GM21528 (cell line): ENCODE results near the gene NUP37.

ENCODE experiments used
- ATAC-seq: cut with Tn5 transposase; IDR thresholded peaks from one replicate; pipeline ENCODE4 v1.9.1; 2021; ENCODE audit warnings: mild to moderate bottlenecking, moderate library complexity; ENCODE audit not compliant: unreplicated experiment, low FRiP score

The NUP37 gene

DNA sequence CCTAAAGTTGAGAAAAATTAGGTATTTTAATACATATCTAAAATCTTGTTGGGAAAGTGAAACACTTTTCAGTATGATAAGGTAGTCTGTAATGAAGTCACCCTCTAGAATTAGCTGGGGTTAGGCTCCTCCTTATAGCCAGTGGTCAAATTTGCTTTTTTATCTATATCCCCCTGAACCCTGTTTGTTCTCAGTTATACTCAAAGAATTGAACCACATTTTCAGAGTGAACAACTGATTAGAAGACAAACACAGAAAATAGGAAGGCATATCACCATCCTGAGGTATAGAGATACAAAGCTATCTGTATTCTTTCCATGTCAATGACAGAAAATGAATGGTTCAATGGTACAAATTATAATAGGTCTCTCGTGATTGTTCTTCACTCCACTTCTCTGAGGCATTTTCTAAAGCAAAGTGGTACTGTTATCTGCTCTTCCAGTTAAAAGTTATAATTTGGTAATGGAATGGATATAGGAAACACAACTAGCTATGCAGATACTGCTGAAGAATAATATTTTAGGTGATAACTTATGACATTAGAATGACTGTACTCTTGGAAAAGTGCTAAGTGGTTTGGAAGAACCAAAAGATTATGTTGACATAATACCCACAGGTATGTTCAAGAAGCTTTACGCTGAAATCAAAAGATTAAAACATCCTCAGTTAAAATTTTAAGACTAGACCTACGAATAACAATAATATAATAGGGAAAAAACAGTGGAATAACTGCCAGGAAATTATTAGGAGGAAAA, 85.7 kb downstream of the NUP37 start:
- no peak for ATAC-seq

DNA sequence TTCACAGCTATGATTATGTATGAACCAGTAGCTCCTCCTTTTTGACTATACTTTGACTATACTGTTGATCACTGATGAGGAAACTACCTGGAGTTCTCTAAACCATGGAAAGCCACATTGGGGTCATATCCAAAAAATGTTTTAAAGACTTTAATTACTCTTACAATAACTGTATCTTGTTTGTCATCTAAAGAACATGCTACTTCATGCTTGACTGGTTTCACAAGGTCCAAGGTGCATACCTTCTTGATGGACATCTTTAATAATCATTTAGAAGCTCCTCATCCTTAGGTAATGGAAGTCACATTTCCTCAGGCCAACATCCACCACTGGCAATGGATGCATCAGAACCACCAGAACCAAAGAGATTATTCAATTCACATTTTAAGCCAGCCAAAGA, 88.1 kb downstream of the NUP37 start:
- no peak for ATAC-seq

- ATAC-seq: no peak
These were observed 90.8 kb downstream of the NUP37 start for GRCh38 chr12:102029141-102029540.

DNA sequence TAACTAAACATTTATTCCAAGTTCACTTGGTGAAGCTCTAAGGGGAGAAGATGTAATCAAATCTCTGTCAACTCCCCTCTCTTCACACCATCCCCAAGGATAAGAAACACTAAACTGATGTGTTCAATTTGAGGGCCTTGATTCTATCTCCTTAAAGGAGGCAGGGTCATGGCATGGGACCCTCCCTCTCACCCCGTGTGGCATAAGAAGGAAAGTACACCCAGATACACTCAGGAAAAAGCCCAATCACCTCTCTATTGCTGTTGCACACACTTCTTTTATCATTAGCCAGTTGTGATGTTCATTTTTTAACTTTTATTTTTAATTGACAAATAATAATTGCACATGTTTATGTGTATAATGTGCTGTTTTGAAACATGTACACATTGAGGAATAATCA, 93.2 kb downstream of the NUP37 start:
- ATAC-seq: no peak

DNA sequence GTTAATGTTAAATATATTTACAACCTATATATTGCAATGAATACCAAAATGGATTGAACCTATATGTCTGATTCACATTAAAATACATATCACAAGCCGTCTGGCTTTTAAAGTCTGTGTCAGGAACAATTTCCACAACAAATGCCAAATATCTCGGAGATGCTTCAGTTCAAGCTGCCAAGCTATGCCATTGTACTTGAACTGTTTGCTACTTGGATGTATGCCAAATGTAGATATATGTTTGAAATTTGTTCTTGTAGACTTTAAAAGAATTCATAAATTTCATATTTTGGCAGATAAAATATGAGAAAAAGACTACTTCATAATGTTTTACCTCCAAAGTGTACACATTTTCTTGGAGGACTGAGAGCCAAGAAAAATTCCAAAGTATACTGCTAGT, 95.1 kb downstream of the NUP37 start:
- no peak for ATAC-seq

GRCh38 chr12:102023343-102023930, 96.5 kb downstream of the NUP37 start:
- no peak for ATAC-seq
